Measurements from ENCODE around the gene SLC27A5. TPM values are rescaled to one million over a fixed set of nuclear protein-coding genes. Genes with fewer than 3 reads are reported as not detected.

Gene SLC27A5
- total and polyA plus RNA-seq, 2 of the 13 experiments (the other 11 are each of a cell fraction or from before 2014, with no cell fraction given) = 30.3 to 40.2 TPM

DNA sequence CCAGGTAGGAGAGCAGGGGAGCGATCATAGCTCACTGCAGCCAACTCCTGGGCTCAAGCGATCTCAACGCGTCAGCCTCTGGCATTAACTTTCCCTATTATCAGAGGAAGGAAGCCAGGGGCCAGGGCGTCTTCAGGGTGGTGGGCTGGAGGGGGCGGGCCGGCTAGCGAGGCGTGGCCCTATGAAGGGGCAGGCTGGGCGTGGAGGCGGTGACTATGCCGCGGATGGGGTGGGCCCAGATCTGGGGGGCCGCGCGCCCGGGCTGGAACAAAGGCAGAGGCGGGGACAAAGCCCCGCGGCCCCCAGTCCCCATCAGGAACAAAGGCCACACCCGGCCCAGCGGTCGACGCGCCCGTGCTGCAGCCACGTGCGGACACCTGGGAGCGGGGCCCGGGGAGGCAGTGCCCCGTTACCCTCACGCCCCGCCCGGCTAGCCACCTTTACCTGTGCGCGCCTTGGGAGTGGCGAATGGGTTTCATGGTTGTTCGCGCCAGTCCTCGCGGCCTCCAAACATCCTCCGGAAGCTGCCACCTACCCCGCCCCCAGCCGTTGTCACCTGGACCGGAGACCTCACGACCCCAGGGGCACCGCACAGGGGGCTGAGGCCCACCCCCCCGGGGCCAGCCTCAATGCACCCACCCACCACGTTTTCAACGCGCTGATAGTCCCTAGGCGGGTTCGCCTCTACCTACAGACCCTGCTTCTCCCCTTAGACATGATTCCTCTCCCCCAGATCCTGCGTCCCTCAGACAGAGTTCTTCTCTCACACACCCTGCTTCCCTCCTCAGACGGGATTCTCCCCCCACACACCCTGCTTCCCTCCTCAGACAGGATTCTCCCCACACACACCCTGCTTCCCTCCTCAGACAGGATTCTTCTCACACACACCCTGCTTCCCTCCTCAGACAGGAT lies 26.7 kb upstream of the SLC27A5 start (continued):
- TF ChIP-seq, protein P1, sequence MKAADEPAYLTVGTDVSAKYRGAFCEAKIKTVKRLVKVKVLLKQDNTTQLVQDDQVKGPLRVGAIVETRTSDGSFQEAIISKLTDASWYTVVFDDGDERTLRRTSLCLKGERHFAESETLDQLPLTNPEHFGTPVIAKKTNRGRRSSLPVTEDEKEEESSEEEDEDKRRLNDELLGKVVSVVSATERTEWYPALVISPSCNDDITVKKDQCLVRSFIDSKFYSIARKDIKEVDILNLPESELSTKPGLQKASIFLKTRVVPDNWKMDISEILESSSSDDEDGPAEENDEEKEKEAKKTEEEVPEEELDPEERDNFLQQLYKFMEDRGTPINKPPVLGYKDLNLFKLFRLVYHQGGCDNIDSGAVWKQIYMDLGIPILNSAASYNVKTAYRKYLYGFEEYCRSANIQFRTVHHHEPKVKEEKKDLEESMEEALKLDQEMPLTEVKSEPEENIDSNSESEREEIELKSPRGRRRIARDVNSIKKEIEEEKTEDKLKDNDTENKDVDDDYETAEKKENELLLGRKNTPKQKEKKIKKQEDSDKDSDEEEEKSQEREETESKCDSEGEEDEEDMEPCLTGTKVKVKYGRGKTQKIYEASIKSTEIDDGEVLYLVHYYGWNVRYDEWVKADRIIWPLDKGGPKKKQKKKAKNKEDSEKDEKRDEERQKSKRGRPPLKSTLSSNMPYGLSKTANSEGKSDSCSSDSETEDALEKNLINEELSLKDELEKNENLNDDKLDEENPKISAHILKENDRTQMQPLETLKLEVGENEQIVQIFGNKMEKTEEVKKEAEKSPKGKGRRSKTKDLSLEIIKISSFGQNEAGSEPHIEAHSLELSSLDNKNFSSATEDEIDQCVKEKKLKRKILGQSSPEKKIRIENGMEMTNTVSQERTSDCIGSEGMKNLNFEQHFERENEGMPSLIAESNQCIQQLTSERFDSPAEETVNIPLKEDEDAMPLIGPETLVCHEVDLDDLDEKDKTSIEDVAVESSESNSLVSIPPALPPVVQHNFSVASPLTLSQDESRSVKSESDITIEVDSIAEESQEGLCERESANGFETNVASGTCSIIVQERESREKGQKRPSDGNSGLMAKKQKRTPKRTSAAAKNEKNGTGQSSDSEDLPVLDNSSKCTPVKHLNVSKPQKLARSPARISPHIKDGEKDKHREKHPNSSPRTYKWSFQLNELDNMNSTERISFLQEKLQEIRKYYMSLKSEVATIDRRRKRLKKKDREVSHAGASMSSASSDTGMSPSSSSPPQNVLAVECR (CRISPR knock-in tag; IDR thresholded peaks at IDR 0.05; ENCODE audit: borderline replicate concordance) = peak; percentile 52; the same call in 1 of the 2 replicates
- TF ChIP-seq KDM5B (CRISPR knock-in tag; IDR thresholded peaks at IDR 0.05; ENCODE audit: borderline replicate concordance) (peak; percentile 28; the same call in 1 of the 2 replicates), ZNF777 (CRISPR knock-in tag; IDR thresholded peaks at IDR 0.05) (peak; percentile 23; the same call in 1 of the 2 replicates), MBD4 (IDR thresholded peaks at IDR 0.05; ENCODE audit: borderline replicate concordance, low read length) (no peak), ZNF816 (CRISPR knock-in tag; IDR thresholded peaks at IDR 0.05; ENCODE audit: borderline replicate concordance) (no peak), SAP130 (CRISPR knock-in tag; IDR thresholded peaks at IDR 0.05; ENCODE audit: low read depth) (peak; percentile 10; the same call in 1 of the 2 replicates), POLR2AphosphoS5 (IDR thresholded peaks at IDR 0.05; ENCODE audit: low read depth, low read length) (no peak), YEATS4 (CRISPR knock-in tag; IDR thresholded peaks at IDR 0.05; ENCODE audit: borderline replicate concordance) (no peak), PHF8 (CRISPR knock-in tag; IDR thresholded peaks at IDR 0.05) (peak; percentile 23; the same call in 1 of the 2 replicates), MTA1 (CRISPR knock-in tag; IDR thresholded peaks at IDR 0.05; ENCODE audit: borderline replicate concordance) (0 out of 2 replicates have a peak, but pooled peaks have one; percentile 25), SOX6 (IDR thresholded peaks at IDR 0.05) (no peak), SOX6 (CRISPR knock-in tag; IDR thresholded peaks at IDR 0.05) (peak; percentile 92), HOXA3 (CRISPR knock-in tag; IDR thresholded peaks at IDR 0.05) (peak; percentile 44; the same call in 1 of the 2 replicates), ZNF563 (CRISPR knock-in tag; IDR thresholded peaks at IDR 0.05) (0 out of 2 replicates have a peak, but pooled peaks have one; percentile 18), POGZ (CRISPR knock-in tag; IDR thresholded peaks at IDR 0.05) (0 out of 2 replicates have a peak, but pooled peaks have one; percentile 13)
- TF ChIP-seq, protein P2, sequence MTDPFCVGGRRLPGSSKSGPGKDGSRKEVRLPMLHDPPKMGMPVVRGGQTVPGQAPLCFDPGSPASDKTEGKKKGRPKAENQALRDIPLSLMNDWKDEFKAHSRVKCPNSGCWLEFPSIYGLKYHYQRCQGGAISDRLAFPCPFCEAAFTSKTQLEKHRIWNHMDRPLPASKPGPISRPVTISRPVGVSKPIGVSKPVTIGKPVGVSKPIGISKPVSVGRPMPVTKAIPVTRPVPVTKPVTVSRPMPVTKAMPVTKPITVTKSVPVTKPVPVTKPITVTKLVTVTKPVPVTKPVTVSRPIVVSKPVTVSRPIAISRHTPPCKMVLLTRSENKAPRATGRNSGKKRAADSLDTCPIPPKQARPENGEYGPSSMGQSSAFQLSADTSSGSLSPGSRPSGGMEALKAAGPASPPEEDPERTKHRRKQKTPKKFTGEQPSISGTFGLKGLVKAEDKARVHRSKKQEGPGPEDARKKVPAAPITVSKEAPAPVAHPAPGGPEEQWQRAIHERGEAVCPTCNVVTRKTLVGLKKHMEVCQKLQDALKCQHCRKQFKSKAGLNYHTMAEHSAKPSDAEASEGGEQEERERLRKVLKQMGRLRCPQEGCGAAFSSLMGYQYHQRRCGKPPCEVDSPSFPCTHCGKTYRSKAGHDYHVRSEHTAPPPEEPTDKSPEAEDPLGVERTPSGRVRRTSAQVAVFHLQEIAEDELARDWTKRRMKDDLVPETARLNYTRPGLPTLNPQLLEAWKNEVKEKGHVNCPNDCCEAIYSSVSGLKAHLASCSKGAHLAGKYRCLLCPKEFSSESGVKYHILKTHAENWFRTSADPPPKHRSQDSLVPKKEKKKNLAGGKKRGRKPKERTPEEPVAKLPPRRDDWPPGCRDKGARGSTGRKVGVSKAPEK (CRISPR knock-in tag; IDR thresholded peaks at IDR 0.05; ENCODE audit: borderline replicate concordance) = no peak
- TF ChIP-seq, protein P3, sequence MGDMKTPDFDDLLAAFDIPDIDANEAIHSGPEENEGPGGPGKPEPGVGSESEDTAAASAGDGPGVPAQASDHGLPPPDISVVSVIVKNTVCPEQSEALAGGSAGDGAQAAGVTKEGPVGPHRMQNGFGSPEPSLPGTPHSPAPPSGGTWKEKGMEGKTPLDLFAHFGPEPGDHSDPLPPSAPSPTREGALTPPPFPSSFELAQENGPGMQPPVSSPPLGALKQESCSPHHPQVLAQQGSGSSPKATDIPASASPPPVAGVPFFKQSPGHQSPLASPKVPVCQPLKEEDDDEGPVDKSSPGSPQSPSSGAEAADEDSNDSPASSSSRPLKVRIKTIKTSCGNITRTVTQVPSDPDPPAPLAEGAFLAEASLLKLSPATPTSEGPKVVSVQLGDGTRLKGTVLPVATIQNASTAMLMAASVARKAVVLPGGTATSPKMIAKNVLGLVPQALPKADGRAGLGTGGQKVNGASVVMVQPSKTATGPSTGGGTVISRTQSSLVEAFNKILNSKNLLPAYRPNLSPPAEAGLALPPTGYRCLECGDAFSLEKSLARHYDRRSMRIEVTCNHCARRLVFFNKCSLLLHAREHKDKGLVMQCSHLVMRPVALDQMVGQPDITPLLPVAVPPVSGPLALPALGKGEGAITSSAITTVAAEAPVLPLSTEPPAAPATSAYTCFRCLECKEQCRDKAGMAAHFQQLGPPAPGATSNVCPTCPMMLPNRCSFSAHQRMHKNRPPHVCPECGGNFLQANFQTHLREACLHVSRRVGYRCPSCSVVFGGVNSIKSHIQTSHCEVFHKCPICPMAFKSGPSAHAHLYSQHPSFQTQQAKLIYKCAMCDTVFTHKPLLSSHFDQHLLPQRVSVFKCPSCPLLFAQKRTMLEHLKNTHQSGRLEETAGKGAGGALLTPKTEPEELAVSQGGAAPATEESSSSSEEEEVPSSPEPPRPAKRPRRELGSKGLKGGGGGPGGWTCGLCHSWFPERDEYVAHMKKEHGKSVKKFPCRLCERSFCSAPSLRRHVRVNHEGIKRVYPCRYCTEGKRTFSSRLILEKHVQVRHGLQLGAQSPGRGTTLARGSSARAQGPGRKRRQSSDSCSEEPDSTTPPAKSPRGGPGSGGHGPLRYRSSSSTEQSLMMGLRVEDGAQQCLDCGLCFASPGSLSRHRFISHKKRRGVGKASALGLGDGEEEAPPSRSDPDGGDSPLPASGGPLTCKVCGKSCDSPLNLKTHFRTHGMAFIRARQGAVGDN (CRISPR knock-in tag; IDR thresholded peaks at IDR 0.05) = peak; percentile 80

Data from HepG2 (cell line).